ENCODE results near the gene WDR27.
A peak's percentile ranks its signal among the peaks of the same experiment; 100 is the strongest.

WDR27 gene

GRCh38 chr6:169424821-169425240 lies 277.0 kb downstream of the WDR27 start:
- DNase-seq, result no peak

DNA sequence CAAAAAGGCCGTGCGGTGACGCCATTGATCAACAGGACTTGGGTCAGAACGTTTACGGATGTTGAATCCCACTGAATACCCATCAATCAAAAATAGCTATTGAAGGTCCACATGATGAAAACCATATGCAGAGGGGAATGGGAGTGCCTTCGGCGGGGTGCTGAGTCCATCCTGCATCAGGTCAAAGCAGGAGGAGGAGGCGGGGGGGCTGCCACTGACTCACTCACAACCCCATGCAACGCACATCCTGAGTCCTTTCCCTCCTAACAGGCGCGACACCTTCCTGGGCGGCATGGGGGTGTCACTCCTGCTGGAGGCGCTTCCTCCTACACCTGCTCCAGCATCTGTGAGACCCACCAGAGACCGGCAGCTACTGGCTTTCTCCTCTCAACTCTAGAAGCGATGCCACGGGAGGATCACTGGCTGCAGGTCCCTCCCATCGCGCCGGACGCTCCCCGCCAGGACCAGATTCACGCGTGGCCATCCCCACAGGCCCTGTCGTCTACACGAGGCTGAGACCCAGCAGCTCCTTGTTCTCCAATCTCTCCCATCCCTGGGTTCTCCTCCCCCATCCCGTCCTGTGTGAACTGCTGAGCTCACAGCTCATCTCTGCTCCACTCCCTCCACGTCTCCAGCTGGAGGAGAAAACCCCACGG lies 277.6 kb downstream of the WDR27 start:
- DNase-seq, result no peak

GRCh38 chr6:169421586-169422264 lies 280.1 kb downstream of the WDR27 start:
- DNase-seq, result no peak

- DNase-seq, result peak; percentile 81
Observed at GRCh38 chr6:169420912-169421543, 280.8 kb downstream of the WDR27 start.

- no peak for DNase-seq
Observed at GRCh38 chr6:169417101-169417500, 284.7 kb downstream of the WDR27 start.

GRCh38 chr6:169416249-169416648 lies 285.6 kb downstream of the WDR27 start:
- no peak for DNase-seq

GRCh38 chr6:169415179-169415578 lies 286.6 kb downstream of the WDR27 start:
- DNase-seq, result no peak

- peak; percentile 37 for DNase-seq
Observed at GRCh38 chr6:169411722-169412121, 290.1 kb downstream of the WDR27 start.

GRCh38 chr6:169411296-169411695 lies 290.5 kb downstream of the WDR27 start:
- DNase-seq, result peak; percentile 20

GRCh38 chr6:169409742-169410312 lies 292.0 kb downstream of the WDR27 start:
- DNase-seq, result no peak

DNA sequence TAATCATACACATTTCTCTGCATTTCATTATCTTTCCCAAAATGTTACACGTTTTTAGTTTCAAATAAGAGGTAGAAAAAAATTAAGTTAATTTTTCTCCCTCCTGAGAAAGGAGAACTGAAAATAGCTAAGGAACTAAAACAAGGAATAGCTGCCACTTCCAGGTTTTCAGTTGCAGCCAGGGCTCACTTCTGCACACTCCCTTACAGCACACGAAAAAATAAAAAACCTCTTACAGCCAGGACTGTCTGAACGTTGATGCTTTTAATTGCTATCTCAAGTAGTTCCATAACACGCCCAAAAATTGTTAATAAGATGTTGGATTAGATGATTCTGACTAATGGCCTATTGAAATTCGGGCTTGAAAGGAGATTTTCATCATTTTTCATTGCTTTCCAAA lies 294.5 kb downstream of the WDR27 start:
- no peak for DNase-seq

Measured in islet precursor cell (in vitro differentiated cells).